CD4-positive, CD25-positive, alpha-beta regulatory T cell (primary cell): ENCODE data around the gene MVB12B. TPM values are rescaled to one million over a fixed set of nuclear protein-coding genes. Genes with fewer than 3 reads are reported as not detected.

Source experiments
- ATAC-seq, 2 donors: fragments of 150-1000 bp; cut with Tn5 transposase; one replicate each; pipeline ENCODE4 v1.10.0; 2021; ENCODE audit warnings: low read depth in 2 of 2, moderate number of reproducible peaks in 2 of 2, moderate library complexity in 1 of 2
- DNase-seq, 3 donors: peaks; one replicate each; pipeline versions ENCODE4 v3.0.0 to v3.0.0-alpha.2; 2012 to 2022; ENCODE audit warnings: mixed read lengths in 1 of 3
- H3K27ac ChIP-seq: one replicate; pipeline ENCODE4 v1.7.0; 2013; ENCODE audit warnings: mild to moderate bottlenecking, low read length; ENCODE audit not compliant: insufficient read depth, poor library complexity, severe bottlenecking
- H3K27me3 ChIP-seq: one replicate; pipeline ENCODE4 v1.7.0; 2013; ENCODE audit warnings: low read length; ENCODE audit not compliant: control insufficient read depth, insufficient read depth
- H3K36me3 ChIP-seq: one replicate; pipeline ENCODE4 v1.7.0; 2013; ENCODE audit warnings: mild to moderate bottlenecking, low read length, moderate library complexity; ENCODE audit not compliant: control insufficient read depth, insufficient read depth
- H3K4me1 ChIP-seq: 2 replicates; pipeline ENCODE4 v1.7.0; 2013; ENCODE audit warnings: mild to moderate bottlenecking, low read length; ENCODE audit not compliant: insufficient read depth, control insufficient read depth, poor library complexity, severe bottlenecking
- H3K4me3 ChIP-seq: one replicate; pipeline ENCODE4 v1.7.0; 2013; ENCODE audit warnings: low read depth, mild to moderate bottlenecking, low read length, moderate library complexity
- H3K9me3 ChIP-seq, 2 experiments: 1 replicate in 1 of 2; 2 replicates in 1 of 2; pipeline ENCODE4 v1.7.0; 2013; ENCODE audit warnings: low read length in 2 of 2, mild to moderate bottlenecking in 1 of 2, moderate library complexity in 1 of 2; ENCODE audit not compliant: control insufficient read depth in 2 of 2
- H3K27ac Mint-ChIP-seq, 3 donors: one replicate each; pipeline ENCODE4 v1.8.0; 2020 to 2022; ENCODE audit warnings: mild to moderate bottlenecking in 3 of 3, mixed read lengths in 3 of 3, moderate library complexity in 2 of 3
- H3K27me3 Mint-ChIP-seq: one replicate; pipeline ENCODE4 v1.8.0; 2022; ENCODE audit warnings: mild to moderate bottlenecking, mixed read lengths
- H3K36me3 Mint-ChIP-seq: one replicate; pipeline ENCODE4 v1.8.0; 2020; ENCODE audit warnings: mixed read lengths
- H3K4me1 Mint-ChIP-seq, 4 donors: one replicate each; pipeline ENCODE4 v1.8.0; 2020 to 2022; ENCODE audit warnings: mixed read lengths in 4 of 4, mild to moderate bottlenecking in 1 of 4
- H3K4me3 Mint-ChIP-seq, 4 donors: one replicate each; pipeline ENCODE4 v1.8.0; 2020 to 2022; ENCODE audit warnings: mild to moderate bottlenecking in 4 of 4, mixed read lengths in 4 of 4, moderate library complexity in 3 of 4
- H3K9me3 Mint-ChIP-seq, 7 donors: one replicate each; pipeline ENCODE4 v1.8.0; 2020 to 2022; ENCODE audit warnings: mixed read lengths in 7 of 7, mild to moderate bottlenecking in 3 of 7, moderate library complexity in 2 of 7
- polyA plus RNA-seq, 4 donors: library from polyadenylated mRNA; unstranded; fragments of 300-500 nt; fragmentation: Illumina TruSeq; gene quantifications; one replicate each; pipeline ENCODE4 v1.2.3, GENCODE V29; 2021
- total RNA-seq: library from RNA; stranded (reverse); gene quantifications from one replicate; pipeline ENCODE4 v1.2.3, GENCODE V29; 2022

The MVB12B gene
- total and polyA plus RNA-seq, 5 donors from 2014 or later: 0.60 to 5.1 (median 1.4) TPM

GRCh38 chr9:126521976-126522590 lies 195.5 kb downstream of the MVB12B start:
- Histone ChIP-seq H3K4me3 (no peak overlapping the region), H3K27ac (no peak overlapping the region), H3K27me3 (peaks cover 11% of the 10 kb centered on the region), H3K4me1 (peaks cover 26% of the 10 kb centered on the region), H3K36me3 (no peaks in the 10 kb centered on the region), H3K9me3 (no peaks in the 10 kb centered on the region)
- H3K4me1 Mint-ChIP-seq: peaks cover 16 to 33% (median 26%) of the 10 kb centered on the region in 4 donors
- no peak for DNase-seq
- ATAC-seq: no peak
- peaks cover 0 to 2% (median 0%) of the 10 kb centered on the region in 7 donors for H3K9me3 Mint-ChIP-seq
- H3K36me3 Mint-ChIP-seq: no peaks in the 10 kb centered on the region
- H3K4me3 Mint-ChIP-seq: no peak overlapping the region
- H3K27me3 Mint-ChIP-seq: peaks cover 52% of the 10 kb centered on the region
- no peak overlapping the region for H3K27ac Mint-ChIP-seq

- ATAC-seq (no peak), DNase-seq (no peak)
- peaks cover 19% of the 10 kb centered on the region for H3K4me1 ChIP-seq
- H3K4me3 Mint-ChIP-seq: peak overlapping the region in 1 of 4 donors; percentile 59
- H3K36me3 ChIP-seq: no peaks in the 10 kb centered on the region
- peaks cover 11% of the 10 kb centered on the region for H3K27me3 ChIP-seq
- peaks cover 45% of the 10 kb centered on the region for H3K27me3 Mint-ChIP-seq
- no peak overlapping the region for H3K27ac ChIP-seq
- H3K4me3 ChIP-seq: no peak overlapping the region
- peaks cover 11 to 26% (median 20%) of the 10 kb centered on the region in 4 donors for H3K4me1 Mint-ChIP-seq
- peak overlapping the region in 1 of 3 donors; percentile 25 for H3K27ac Mint-ChIP-seq
- no peaks in the 10 kb centered on the region for H3K9me3 ChIP-seq
- H3K36me3 Mint-ChIP-seq: no peaks in the 10 kb centered on the region
- no peaks in the 10 kb centered on the region for H3K9me3 Mint-ChIP-seq
These were observed 196.2 kb downstream of the MVB12B start for GRCh38 chr9:126522612-126523356.

GRCh38 chr9:126523611-126524111 lies 197.0 kb downstream of the MVB12B start:
- Histone ChIP-seq H3K4me3 (peak overlapping the region; percentile 83), H3K36me3 (no peaks in the 10 kb centered on the region), H3K27me3 (peaks cover 2% of the 10 kb centered on the region), H3K27ac (no peak overlapping the region), H3K4me1 (peaks cover 14% of the 10 kb centered on the region), H3K9me3 (no peaks in the 10 kb centered on the region)
- Mint-ChIP-seq H3K4me1 (peaks cover 10 to 20% (median 16%) of the 10 kb centered on the region in 4 donors), H3K27ac (peak overlapping the region; percentile 5 to 92 (median 36)), H3K27me3 (peaks cover 37% of the 10 kb centered on the region), H3K9me3 (no peaks in the 10 kb centered on the region), H3K36me3 (no peaks in the 10 kb centered on the region), H3K4me3 (peak overlapping the region; percentile 61 to 92 (median 74))
- DNase-seq: peak in 1 of 3 donors; percentile 34
- ATAC-seq: peak; percentile 70 to 77

- Mint-ChIP-seq H3K9me3 (no peaks in the 10 kb centered on the region), H3K36me3 (no peaks in the 10 kb centered on the region), H3K27me3 (peaks cover 34% of the 10 kb centered on the region), H3K27ac (peak overlapping the region in 1 of 3 donors; percentile 36), H3K4me1 (peaks cover 10 to 19% (median 15%) of the 10 kb centered on the region in 4 donors), H3K4me3 (peak overlapping the region; percentile 61 to 92 (median 74))
- ATAC-seq (no peak), DNase-seq (no peak)
- Histone ChIP-seq H3K36me3 (no peaks in the 10 kb centered on the region), H3K4me3 (peak overlapping the region; percentile 83), H3K27me3 (no peaks in the 10 kb centered on the region), H3K9me3 (no peaks in the 10 kb centered on the region), H3K4me1 (peaks cover 14% of the 10 kb centered on the region), H3K27ac (no peak overlapping the region)
These were observed 197.9 kb downstream of the MVB12B start for GRCh38 chr9:126524353-126525077.

GRCh38 chr9:126526218-126527108 lies 199.8 kb downstream of the MVB12B start:
- Mint-ChIP-seq H3K36me3 (no peaks in the 10 kb centered on the region), H3K4me1 (peaks cover 10 to 19% (median 15%) of the 10 kb centered on the region in 4 donors), H3K27me3 (peaks cover 29% of the 10 kb centered on the region), H3K27ac (no peak overlapping the region), H3K9me3 (no peaks in the 10 kb centered on the region), H3K4me3 (no peak overlapping the region)
- ATAC-seq (no peak), DNase-seq (no peak)
- Histone ChIP-seq H3K9me3 (no peaks in the 10 kb centered on the region), H3K4me3 (no peak overlapping the region), H3K27ac (no peak overlapping the region), H3K4me1 (peaks cover 14% of the 10 kb centered on the region), H3K27me3 (no peaks in the 10 kb centered on the region), H3K36me3 (no peaks in the 10 kb centered on the region)

GRCh38 chr9:126527109-126527825 lies 200.6 kb downstream of the MVB12B start:
- H3K36me3 ChIP-seq: no peaks in the 10 kb centered on the region
- H3K4me3 Mint-ChIP-seq: no peak overlapping the region
- ATAC-seq (no peak), DNase-seq (no peak)
- peaks cover 14% of the 10 kb centered on the region for H3K4me1 ChIP-seq
- H3K27ac ChIP-seq: no peak overlapping the region
- peaks cover 10 to 19% (median 14%) of the 10 kb centered on the region in 4 donors for H3K4me1 Mint-ChIP-seq
- H3K27me3 ChIP-seq: no peaks in the 10 kb centered on the region
- H3K4me3 ChIP-seq: no peak overlapping the region
- no peaks in the 10 kb centered on the region for H3K9me3 ChIP-seq
- no peaks in the 10 kb centered on the region for H3K9me3 Mint-ChIP-seq
- H3K36me3 Mint-ChIP-seq: no peaks in the 10 kb centered on the region
- no peak overlapping the region for H3K27ac Mint-ChIP-seq
- peaks cover 27% of the 10 kb centered on the region for H3K27me3 Mint-ChIP-seq
